ENCODE data around the gene ZNF14.
"Not testable (repeated sequence)": the region's sequence is repeated elsewhere in the genome, so short reads cannot be mapped to it uniquely, and the experiment has no call there.

GRCh38 chr19:19771963-19772362, 39.1 kb upstream of the ZNF14 start:
- not testable (repeated sequence) for TF ChIP-seq CTCF, POLR2AphosphoS5 (IDR thresholded peaks at IDR 0.05)
